ACC112 (cell line): ENCODE data around the gene FUZ.

Source experiments
- H2AFZ ChIP-seq: fragments of 200-600 bp; sonication (generic); one replicate; pipeline ENCODE4 v1.6.0; 2017; ENCODE audit warnings: antibody characterized with exemption, low read length; ENCODE audit not compliant: unreplicated experiment
- H3K27ac ChIP-seq: fragments of 200-600 bp; sonication (generic); 2 replicates; pipeline ENCODE4 v1.5.1; 2014; ENCODE audit warnings: low read depth, mild to moderate bottlenecking, antibody characterized with exemption, low read length, moderate library complexity
- H3K27me3 ChIP-seq: fragments of 200-600 bp; sonication (generic); 2 replicates; pipeline ENCODE4 v1.6.1; 2014; ENCODE audit warnings: mild to moderate bottlenecking, antibody characterized with exemption, low read length, moderate library complexity, mixed read lengths; ENCODE audit not compliant: insufficient read depth
- H3K36me3 ChIP-seq: fragments of 200-600 bp; sonication (generic); 2 replicates; pipeline ENCODE4 v1.6.1; 2016; ENCODE audit warnings: mild to moderate bottlenecking, antibody characterized with exemption, low read length, moderate library complexity, mixed read lengths; ENCODE audit not compliant: insufficient read depth
- H3K4me1 ChIP-seq: fragments of 200-600 bp; sonication (generic); one replicate; pipeline ENCODE4 v1.6.1; 2016; ENCODE audit warnings: low read length, mixed read lengths; ENCODE audit not compliant: insufficient read depth, unreplicated experiment, control insufficient read depth
- H3K4me3 ChIP-seq: fragments of 200-600 bp; sonication (generic); 2 replicates; pipeline ENCODE4 v1.5.1; 2014; ENCODE audit warnings: mild to moderate bottlenecking, low read depth, low read length
- H3K79me2 ChIP-seq: fragments of 200-600 bp; sonication (generic); one replicate; pipeline ENCODE4 v1.6.0; 2016; ENCODE audit warnings: low read length; ENCODE audit not compliant: control insufficient read depth, unreplicated experiment, insufficient read depth

FUZ gene

DNA sequence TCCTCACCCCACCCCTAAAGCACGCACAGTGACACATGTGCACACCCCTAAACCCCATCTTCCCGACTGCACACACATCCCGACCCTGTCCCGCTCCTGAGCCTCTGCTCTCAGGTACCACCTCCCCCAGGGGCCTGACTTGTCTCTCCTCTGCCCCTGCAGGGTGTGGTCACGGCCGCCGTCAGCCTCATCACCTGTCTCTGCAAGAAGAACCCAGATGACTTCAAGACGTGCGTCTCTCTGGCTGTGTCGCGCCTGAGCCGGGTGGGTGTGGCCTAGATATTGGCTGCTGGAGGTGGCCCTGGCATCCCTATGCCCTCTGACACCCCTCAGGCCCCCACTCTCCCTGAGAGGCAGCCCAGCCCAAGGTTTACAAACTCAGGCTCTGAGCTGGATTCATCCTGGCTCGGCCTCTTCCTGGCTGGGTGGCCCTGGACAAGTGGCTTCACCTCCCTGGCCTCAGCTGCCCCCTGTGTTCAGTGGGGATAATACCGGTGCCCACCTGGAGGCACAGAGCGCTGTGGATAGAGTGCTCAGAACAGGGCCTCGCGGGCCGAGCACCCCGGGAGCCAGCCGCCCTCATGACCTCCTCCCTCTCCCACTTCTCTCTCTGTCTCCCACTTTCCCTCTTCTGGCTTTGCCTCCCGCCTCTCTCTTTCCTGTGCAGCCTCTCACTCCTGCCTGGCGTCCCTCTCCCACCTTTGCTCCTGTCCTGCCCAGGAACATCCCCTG, 20.1 kb downstream of the FUZ start:
- H3K4me3 ChIP-seq = no peak overlapping the region
- no peaks in the 10 kb centered on the region for H3K27me3 ChIP-seq
- 0 out of 2 replicates have a peak, but pooled peaks cover 7% of the 10 kb centered on the region for H3K36me3 ChIP-seq
- peaks cover 4% of the 10 kb centered on the region for H3K4me1 ChIP-seq
- no peak overlapping the region for H3K27ac ChIP-seq
- H3K79me2 ChIP-seq = peaks cover 12% of the 10 kb centered on the region
- H2AFZ ChIP-seq = no peak overlapping the region

- Histone ChIP-seq H3K4me1 (peaks cover 6% of the 10 kb centered on the region), H2AFZ (no peak overlapping the region), H3K79me2 (peaks cover 18% of the 10 kb centered on the region), H3K4me3 (no peak overlapping the region), H3K36me3 (0 out of 2 replicates have a peak, but pooled peaks cover 7% of the 10 kb centered on the region), H3K27ac (no peak overlapping the region), H3K27me3 (no peaks in the 10 kb centered on the region)
Observed at GRCh38 chr19:49791776-49792445, 21.2 kb downstream of the FUZ start.

DNA sequence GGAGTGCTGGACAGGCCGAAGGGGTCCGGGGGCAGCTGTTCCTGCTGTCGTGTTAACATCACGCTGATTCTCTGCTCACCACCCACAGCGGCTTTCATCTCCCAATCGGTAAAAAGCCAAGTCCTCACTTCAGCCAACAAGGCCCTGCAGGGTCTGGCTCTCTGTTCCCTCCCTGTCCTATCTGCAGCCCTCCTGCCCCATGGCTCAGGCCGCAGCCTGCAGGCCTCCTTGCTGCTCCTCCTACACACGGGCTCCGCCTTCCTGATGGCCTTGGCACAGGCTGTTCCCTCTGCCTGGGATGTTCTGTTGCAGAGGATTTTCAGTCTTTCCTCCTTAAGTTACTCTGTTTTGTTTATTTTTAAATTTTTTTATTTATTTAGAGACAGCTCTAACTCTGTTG, 22.2 kb downstream of the FUZ start:
- Histone ChIP-seq H3K4me1 (peaks cover 16% of the 10 kb centered on the region), H2AFZ (no peak overlapping the region), H3K79me2 (peaks cover 18% of the 10 kb centered on the region), H3K27me3 (no peaks in the 10 kb centered on the region), H3K27ac (no peak overlapping the region), H3K36me3 (0 out of 2 replicates have a peak, but pooled peaks cover 2% of the 10 kb centered on the region), H3K4me3 (no peak overlapping the region)

DNA sequence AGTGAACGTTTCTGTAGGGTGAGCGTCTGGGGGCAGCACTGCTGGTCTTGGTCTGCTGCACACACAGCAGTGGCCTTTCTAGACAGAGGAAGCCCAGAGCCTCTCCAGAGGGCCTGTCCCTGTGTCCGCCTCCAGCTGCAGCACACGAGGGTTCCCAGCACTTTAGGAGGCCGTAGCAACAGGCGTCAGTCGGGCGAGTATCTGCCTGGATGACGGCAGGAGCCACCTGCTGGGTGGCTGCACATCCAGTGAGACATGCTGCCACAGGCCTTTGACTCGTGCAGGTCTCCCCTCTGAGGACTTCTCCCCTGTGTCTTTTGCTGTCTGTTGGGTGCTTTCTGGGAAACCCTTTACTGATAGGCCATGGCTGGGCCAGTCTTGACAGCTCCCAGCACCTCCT, 24.2 kb downstream of the FUZ start:
- H3K36me3 ChIP-seq = no peaks in the 10 kb centered on the region

DNA sequence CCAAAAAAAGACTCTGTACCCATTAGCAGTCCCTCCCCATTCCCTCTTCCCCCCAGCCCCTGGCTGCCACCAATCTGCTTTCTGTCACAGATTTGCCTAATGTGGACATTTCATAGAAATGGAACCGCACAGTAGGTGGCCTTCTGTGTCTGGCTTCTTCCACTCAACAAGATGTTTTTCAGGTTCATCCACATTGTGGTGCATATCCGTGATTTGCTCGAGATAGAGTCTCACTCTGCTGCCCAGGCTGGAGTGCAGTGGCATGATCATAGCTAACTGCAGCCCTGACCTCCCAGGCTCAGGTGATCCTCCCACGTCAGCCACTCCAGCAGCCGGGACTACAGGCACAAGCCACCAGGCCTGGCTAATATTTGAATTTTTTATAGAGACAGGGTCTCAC, 25.3 kb downstream of the FUZ start:
- no peak overlapping the region for H3K27ac ChIP-seq

More for the DNA sequence above, 24.2 kb downstream of the FUZ start:
- Histone ChIP-seq H3K27me3 (no peaks in the 10 kb centered on the region), H3K27ac (no peak overlapping the region), H3K79me2 (peaks cover 18% of the 10 kb centered on the region), H3K4me1 (peaks cover 16% of the 10 kb centered on the region), H2AFZ (no peak overlapping the region), H3K4me3 (no peak overlapping the region)

DNA sequence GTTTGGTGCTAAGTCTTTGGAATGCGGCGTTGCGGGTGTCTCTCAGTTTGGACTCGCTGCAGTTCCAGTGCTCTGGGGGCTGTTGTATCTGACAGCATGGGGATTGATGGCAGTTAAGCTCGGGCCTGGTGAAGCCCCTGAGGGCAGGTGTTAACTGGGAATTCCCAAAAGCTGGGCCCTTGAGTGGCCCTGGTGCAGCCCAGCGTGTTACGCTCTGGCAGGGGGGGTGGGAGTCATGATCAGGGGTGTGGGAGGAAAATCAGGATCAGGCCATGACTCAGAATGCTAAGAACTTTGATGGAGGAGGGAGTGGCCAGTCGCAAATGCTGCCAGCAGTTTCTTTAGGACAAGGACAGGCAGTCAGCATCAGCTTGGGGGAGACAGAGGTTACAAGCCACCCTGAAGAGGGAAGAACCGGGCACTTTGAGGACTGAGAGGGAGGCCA, 26.7 kb downstream of the FUZ start:
- H3K4me3 ChIP-seq = no peak overlapping the region
- peaks cover 18% of the 10 kb centered on the region for H3K79me2 ChIP-seq
- peaks cover 12% of the 10 kb centered on the region for H3K4me1 ChIP-seq
- peak overlapping the region; percentile 46; the same call in 1 of the 2 replicates for H3K27ac ChIP-seq
- H2AFZ ChIP-seq = no peak overlapping the region
- no peaks in the 10 kb centered on the region for H3K27me3 ChIP-seq
- no peaks in the 10 kb centered on the region; the same call in 1 of the 2 replicates for H3K36me3 ChIP-seq

More for the DNA sequence above, 25.3 kb downstream of the FUZ start:
- no peak overlapping the region for H2AFZ ChIP-seq
- H3K36me3 ChIP-seq = no peaks in the 10 kb centered on the region
- no peaks in the 10 kb centered on the region for H3K27me3 ChIP-seq
- no peak overlapping the region for H3K4me3 ChIP-seq
- peaks cover 18% of the 10 kb centered on the region for H3K79me2 ChIP-seq
- peaks cover 12% of the 10 kb centered on the region for H3K4me1 ChIP-seq

GRCh38 chr19:49782515-49782914, 30.6 kb downstream of the FUZ start:
- Histone ChIP-seq H3K36me3 (no peaks in the 10 kb centered on the region; the same call in 1 of the 2 replicates), H3K27me3 (no peaks in the 10 kb centered on the region), H3K4me1 (peaks cover 12% of the 10 kb centered on the region), H2AFZ (no peak overlapping the region), H3K79me2 (peaks cover 2% of the 10 kb centered on the region), H3K4me3 (no peak overlapping the region), H3K27ac (no peak overlapping the region)

DNA sequence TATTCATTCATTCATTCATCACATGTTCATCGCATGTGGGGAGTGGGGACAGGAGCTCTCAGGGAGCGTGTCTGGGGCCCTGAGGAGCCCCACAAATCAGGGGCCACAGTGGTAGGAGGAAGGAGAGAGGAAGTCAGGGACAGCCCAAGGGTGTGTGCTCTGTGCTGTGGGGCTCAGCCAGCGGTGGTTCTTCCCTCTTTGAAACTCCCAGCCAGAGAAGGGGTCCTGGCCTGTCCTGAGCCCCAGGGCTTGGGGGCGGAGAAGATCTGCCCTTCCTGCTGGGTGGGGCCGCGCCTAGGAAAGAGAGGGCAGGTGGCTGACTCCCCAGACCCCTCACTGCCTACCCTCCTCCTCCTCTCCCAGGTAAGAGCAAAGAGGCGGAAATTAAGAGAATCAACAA, 31.7 kb downstream of the FUZ start:
- H3K36me3 ChIP-seq = no peaks in the 10 kb centered on the region; the same call in 1 of the 2 replicates
- no peak overlapping the region for H2AFZ ChIP-seq
- H3K27ac ChIP-seq = no peak overlapping the region
- peaks cover 5% of the 10 kb centered on the region for H3K4me1 ChIP-seq
- H3K79me2 ChIP-seq = peaks cover 3% of the 10 kb centered on the region
- H3K27me3 ChIP-seq = no peaks in the 10 kb centered on the region
- H3K4me3 ChIP-seq = no peak overlapping the region

- Histone ChIP-seq H3K79me2 (peaks cover 4% of the 10 kb centered on the region), H3K36me3 (no peaks in the 10 kb centered on the region; the same call in 1 of the 2 replicates), H3K27me3 (no peaks in the 10 kb centered on the region), H3K4me1 (no peaks in the 10 kb centered on the region), H3K27ac (no peak overlapping the region), H3K4me3 (no peak overlapping the region), H2AFZ (no peak overlapping the region)
Observed at GRCh38 chr19:49780861-49781260, 32.2 kb downstream of the FUZ start.

GRCh38 chr19:49779731-49780555, 33.1 kb downstream of the FUZ start:
- Histone ChIP-seq H3K27ac (no peak overlapping the region), H3K4me3 (no peak overlapping the region), H3K79me2 (peaks cover 9% of the 10 kb centered on the region), H3K4me1 (no peaks in the 10 kb centered on the region), H2AFZ (no peak overlapping the region), H3K27me3 (no peaks in the 10 kb centered on the region), H3K36me3 (no peaks in the 10 kb centered on the region; the same call in 1 of the 2 replicates)
